NCI-H2171 treated with DMSO at 0.1 percent for 48 hours (cell line): Measurements from ENCODE around the gene MAPK7.

Experiments
- DNase-seq: peaks from one replicate; lab custom pipeline; 2025; lab: John Stamatoyannopoulos, UW

Gene MAPK7

GRCh38 chr17:19399750-19400450, 21.6 kb downstream of the MAPK7 start:
- no peak for DNase-seq

GRCh38 chr17:19401321-19402010, 23.2 kb downstream of the MAPK7 start:
- no peak for DNase-seq

GRCh38 chr17:19402171-19402570, 23.9 kb downstream of the MAPK7 start:
- DNase-seq, result no peak

- no peak for DNase-seq
Measured at GRCh38 chr17:19403021-19403420, 24.7 kb downstream of the MAPK7 start.

GRCh38 chr17:19404264-19404663, 26.0 kb downstream of the MAPK7 start:
- DNase-seq, result no peak

GRCh38 chr17:19405114-19405513, 26.8 kb downstream of the MAPK7 start:
- no peak for DNase-seq

GRCh38 chr17:19407601-19408345, 29.5 kb downstream of the MAPK7 start:
- no peak for DNase-seq

- no peak for DNase-seq
Measured at GRCh38 chr17:19408346-19408710, 30.0 kb downstream of the MAPK7 start.

GRCh38 chr17:19409066-19409465, 30.8 kb downstream of the MAPK7 start:
- DNase-seq, result no peak

- no peak for DNase-seq
Measured at GRCh38 chr17:19409509-19409908, 31.2 kb downstream of the MAPK7 start.

GRCh38 chr17:19410091-19410490, 31.8 kb downstream of the MAPK7 start:
- no peak for DNase-seq

- peak; percentile 51 for DNase-seq
Measured at GRCh38 chr17:19410875-19411620, 32.8 kb downstream of the MAPK7 start, which contains the start of gene RNF112. TSS of gene RNF112 (plus strand) at chr17:19411232. CDS start at chr17:19411409, 177 bp downstream.

GRCh38 chr17:19411631-19412030, 33.3 kb downstream of the MAPK7 start:
- DNase-seq, result peak; percentile 94

GRCh38 chr17:19412510-19412909, 34.2 kb downstream of the MAPK7 start:
- DNase-seq, result no peak

GRCh38 chr17:19412984-19413383, 34.7 kb downstream of the MAPK7 start:
- DNase-seq, result no peak

GRCh38 chr17:19413761-19414160, 35.5 kb downstream of the MAPK7 start:
- no peak for DNase-seq

- DNase-seq, result no peak
Measured at GRCh38 chr17:19414396-19415280, 36.3 kb downstream of the MAPK7 start.

- DNase-seq, result peak; percentile 79
Measured at GRCh38 chr17:19415311-19415710, 37.0 kb downstream of the MAPK7 start.

GRCh38 chr17:19415806-19416775, 37.8 kb downstream of the MAPK7 start:
- DNase-seq, result peak; percentile 71

GRCh38 chr17:19417611-19418010, 39.3 kb downstream of the MAPK7 start:
- no peak for DNase-seq
